SK-N-SH (cell line): ENCODE data around the gene AHCYL1. TPM values are rescaled to one million over a fixed set of nuclear protein-coding genes. Genes with fewer than 3 reads are reported as not detected.

ENCODE experiments used
- CTCF ChIA-PET: fragments of 300-600, 350-600 bp; formaldehyde crosslinking; extraction: SDS; loops from one replicate; lab custom pipeline; 2021; lab: Yijun Ruan, JAX
- POLR2A ChIA-PET: fragments of 350-600 bp; sonication (Branson Sonifier 250); formaldehyde crosslinking; extraction: SDS; loops from one replicate; lab custom pipeline; 2020; ENCODE audit warnings: antibody characterized with exemption, inconsistent platforms; lab: Yijun Ruan, JAX
- DNase-seq: peaks from one replicate; pipeline ENCODE4 v3.0.0; 2012
- H2AFZ ChIP-seq: fragments of 200-600 bp; sonication (generic); 2 replicates; pipeline ENCODE4 v1.8.1; 2016; ENCODE audit warnings: antibody characterized with exemption, mild to moderate bottlenecking, low read depth
- H3F3A ChIP-seq: fragments of 200-600 bp; sonication (generic); replicated peaks from 2 replicates; pipeline ENCODE3; 2016; ENCODE audit warnings: antibody characterized with exemption, mild to moderate bottlenecking; ENCODE audit not compliant: insufficient read depth
- H3K27ac ChIP-seq, 2 experiments: fragments of 200-500 bp in 1 of 2; fragments of 200-600 bp in 1 of 2; sonication (Bioruptor generic) in 1 of 2; sonication (generic), shearing (Covaris generic) in 1 of 2; 2 replicates each; pipeline versions ENCODE4 v1.5.1 to v1.6.1; 2014 to 2016; ENCODE audit warnings: low read depth in 2 of 2, inconsistent platforms in 1 of 2, low read length in 1 of 2, mild to moderate bottlenecking in 1 of 2, mixed read lengths in 1 of 2
- H3K27me3 ChIP-seq: fragments of 200-600 bp; sonication (generic), shearing (Covaris generic); 2 replicates; pipeline ENCODE4 v1.6.1; 2016; ENCODE audit warnings: mixed run types; ENCODE audit not compliant: insufficient read depth
- H3K36me3 ChIP-seq, 2 experiments: fragments of 200-500 bp in 1 of 2; fragments of 200-600 bp in 1 of 2; sonication (Bioruptor generic) in 1 of 2; sonication (generic) in 1 of 2; replicated peaks in 1 of 2; 2 replicates each; pipeline versions ENCODE3 to v1.5.1; 2014 to 2016; ENCODE audit warnings: low read length in 1 of 2, mild to moderate bottlenecking in 1 of 2; ENCODE audit not compliant: insufficient read depth in 2 of 2, control insufficient read depth in 1 of 2
- H3K4me1 ChIP-seq, 2 experiments: fragments of 200-500 bp in 1 of 2; fragments of 200-600 bp in 1 of 2; sonication (Bioruptor generic) in 1 of 2; sonication (generic), shearing (Covaris generic) in 1 of 2; 2 replicates each; pipeline versions ENCODE4 v1.5.1 to v1.6.1; 2014 to 2016; ENCODE audit warnings: low read depth in 1 of 2, low read length in 1 of 2, mixed run types in 1 of 2; ENCODE audit not compliant: insufficient read depth in 2 of 2, control insufficient read depth in 1 of 2
- H3K4me2 ChIP-seq: fragments of 200-600 bp; sonication (generic), shearing (Covaris generic); 2 replicates; pipeline ENCODE4 v1.6.1; 2017; ENCODE audit warnings: mixed run types
- H3K4me3 ChIP-seq, 2 experiments: fragments of 200-500 bp in 1 of 2; fragments of 200-600 bp in 1 of 2; sonication (Bioruptor generic) in 1 of 2; sonication (generic), shearing (Covaris generic) in 1 of 2; 2 replicates each; pipeline versions ENCODE4 v1.5.1 to v1.8.1; 2014 to 2016; ENCODE audit warnings: low read depth in 2 of 2, inconsistent platforms in 1 of 2, low read length in 1 of 2, mild to moderate bottlenecking in 1 of 2, mixed read lengths in 1 of 2, moderate library complexity in 1 of 2
- H3K79me2 ChIP-seq: fragments of 200-600 bp; sonication (generic); 2 replicates; pipeline ENCODE4 v1.8.1; 2017; ENCODE audit warnings: mild to moderate bottlenecking; ENCODE audit not compliant: insufficient read depth
- H3K9ac ChIP-seq: fragments of 200-600 bp; sonication (generic); 2 replicates; pipeline ENCODE4 v1.6.1; 2017; ENCODE audit warnings: mixed run types
- H3K9me2 ChIP-seq: fragments of 200-600 bp; sonication (generic); 2 replicates; pipeline ENCODE4 v1.6.1; 2017; ENCODE audit warnings: mixed run types
- H3K9me3 ChIP-seq: fragments of 200-600 bp; sonication (generic); 2 replicates; pipeline ENCODE4 v1.6.1; 2017; ENCODE audit warnings: mixed run types, mild to moderate bottlenecking, moderate library complexity
- H4K20me1 ChIP-seq: fragments of 200-600 bp; sonication (generic); 2 replicates; pipeline ENCODE4 v1.6.1; 2017; ENCODE audit warnings: mild to moderate bottlenecking, mixed run types; ENCODE audit not compliant: insufficient read depth
- CTCF ChIP-seq: fragments of 200-600 bp; sonication (generic); IDR thresholded peaks from 2 replicates; pipeline ENCODE4 v1.6.1; 2017; ENCODE audit warnings: antibody characterized with exemption, mild to moderate bottlenecking, moderate library complexity
- ELF1 ChIP-seq: IDR thresholded peaks from 2 replicates; pipeline ENCODE4 v1.4.0; 2012
- EZH2phosphoT487 ChIP-seq: fragments of 200-600 bp; sonication (generic); IDR thresholded peaks from 2 replicates; pipeline ENCODE4 v1.6.1; 2017; ENCODE audit warnings: low read depth, mixed run types, mild to moderate bottlenecking, antibody characterized with exemption, moderate library complexity, borderline replicate concordance
- FOSL2 ChIP-seq: IDR thresholded peaks from 2 replicates; pipeline ENCODE4 v1.4.0; 2012; ENCODE audit warnings: low read depth, mild to moderate bottlenecking, moderate library complexity, borderline replicate concordance
- FOXM1 ChIP-seq: IDR thresholded peaks from 2 replicates; pipeline ENCODE4 v1.4.0; 2012; ENCODE audit warnings: low read depth, mild to moderate bottlenecking
- GATA2 ChIP-seq: sonication (generic); formaldehyde crosslinking; IDR thresholded peaks from 2 replicates; pipeline ENCODE4 v1.5.0; 2020; ENCODE audit warnings: mild to moderate bottlenecking, missing genetic modification reagents
- JUND ChIP-seq: IDR thresholded peaks from 2 replicates; pipeline ENCODE4 v1.4.0; 2012
- MEF2A ChIP-seq: IDR thresholded peaks from 2 replicates; pipeline ENCODE4 v1.4.0; 2012; ENCODE audit warnings: low read depth, borderline replicate concordance
- MXI1 ChIP-seq: IDR thresholded peaks from 2 replicates; pipeline ENCODE4 v1.6.1; 2012; ENCODE audit warnings: mild to moderate bottlenecking, low read depth, low read length, improper control_type of control experiment
- NRF1 ChIP-seq: IDR thresholded peaks from 2 replicates; pipeline ENCODE4 v1.6.1; 2012; ENCODE audit warnings: low read depth, mild to moderate bottlenecking, low read length
- POLR2AphosphoS5 ChIP-seq: IDR thresholded peaks from 2 replicates; pipeline ENCODE4 v1.6.1; 2012; ENCODE audit warnings: low read depth, low read length
- RCOR1 ChIP-seq: fragments of 150-350 bp; IDR thresholded peaks from 2 replicates; pipeline ENCODE4 v1.6.1; 2017; ENCODE audit warnings: antibody characterized with exemption, low read length
- RFX5 ChIP-seq: IDR thresholded peaks from 2 replicates; pipeline ENCODE4 v1.6.1; 2012; ENCODE audit warnings: mild to moderate bottlenecking, improper control_type of control experiment, low read length
- RXRA ChIP-seq: IDR thresholded peaks from 2 replicates; pipeline ENCODE4 v1.4.0; 2012; ENCODE audit warnings: low read depth, mild to moderate bottlenecking, borderline replicate concordance
- SMC3 ChIP-seq: IDR thresholded peaks from 2 replicates; pipeline ENCODE4 v1.6.1; 2012; ENCODE audit warnings: low read depth, low read length, improper control_type of control experiment
- TEAD4 ChIP-seq: IDR thresholded peaks from 2 replicates; pipeline ENCODE4 v1.4.0; 2012; ENCODE audit warnings: mild to moderate bottlenecking, borderline replicate concordance; ENCODE audit not compliant: insufficient read depth
- USF1 ChIP-seq: IDR thresholded peaks from 2 replicates; pipeline ENCODE4 v1.4.0; 2012; ENCODE audit warnings: low read depth, borderline replicate concordance
- USF2 ChIP-seq: fragments of 150-350 bp; IDR thresholded peaks from 2 replicates; pipeline ENCODE4 v1.6.1; 2017; ENCODE audit warnings: antibody characterized with exemption, low read length, low read depth, borderline replicate concordance
- WGBS: methylation state at CpG from one replicate; pipeline ENCODE4 v1.1.6; 2017; ENCODE audit warnings: low lambda C conversion rate; 5-methylcytosine and 5-hydroxymethylcytosine counted together
- polyA plus RNA-seq, 3 experiments: library from polyadenylated mRNA; depleted of rRNA; stranded (reverse); fragments of >200 nt; gene quantifications; 2 replicates each; pipeline ENCODE4 v1.2.3, GENCODE V29; 2012

Gene AHCYL1
- polyA plus RNA-seq, 1 of the 3 experiments (the other 2 are of a cell fraction) = 39.7 TPM

GRCh38 chr1:109948285-109948630, 36.3 kb upstream of the AHCYL1 start:
- no peaks in the 10 kb centered on the region for H4K20me1 ChIP-seq
- POLR2A ChIA-PET = no interaction called here
- no peaks in the 10 kb centered on the region for H3K36me3 ChIP-seq
- H3F3A ChIP-seq = peaks cover 4% of the 10 kb centered on the region
- H3K27ac ChIP-seq = no peak overlapping the region
- no peak for TF ChIP-seq USF2
- CTCF ChIA-PET = interaction anchor here (0.8 to 4.6 kb wide), 4 partner anchors 25 to 171 kb away, joined by 3 to 23 read pairs (median 4); partner anchors contain the start of gene AHCYL1
- H3K4me3 ChIP-seq = no peak overlapping the region
- no peaks in the 10 kb centered on the region for H3K9me3 ChIP-seq
- H2AFZ ChIP-seq = no peak overlapping the region
- H3K9me2 ChIP-seq = no peaks in the 10 kb centered on the region
- no peak overlapping the region for H3K4me2 ChIP-seq
- no peaks in the 10 kb centered on the region for H3K4me1 ChIP-seq
- no peaks in the 10 kb centered on the region for H3K27me3 ChIP-seq
- no peak for DNase-seq
- no peaks in the 10 kb centered on the region for H3K79me2 ChIP-seq
- no peak overlapping the region for H3K9ac ChIP-seq

- Histone ChIP-seq H3K4me2 (no peak overlapping the region), H3K27me3 (no peaks in the 10 kb centered on the region), H3K27ac (no peak overlapping the region), H3K9ac (no peak overlapping the region), H3K9me2 (no peaks in the 10 kb centered on the region), H3K36me3 (no peaks in the 10 kb centered on the region), H3K79me2 (no peaks in the 10 kb centered on the region), H3K4me3 (no peak overlapping the region), H3K9me3 (no peaks in the 10 kb centered on the region), H3F3A (peaks cover 4% of the 10 kb centered on the region), H4K20me1 (no peaks in the 10 kb centered on the region), H3K4me1 (peaks cover 0 to 6% of the 10 kb centered on the region in 2 experiments; a peak in 1 of 4 replicates)
- whole genome bisulfite sequencing = 92% methylated on average over 1 of the region's 1 CpG
- no peak for DNase-seq
- POLR2A ChIA-PET = no interaction called here
- CTCF ChIA-PET = interaction anchor here (1.2 kb wide), 1 partner anchor 9 kb away, joined by 3 read pairs; no protein-coding TSS in a partner anchor
- no peak for TF ChIP-seq JUND
- TF ChIP-seq, all 33 proteins: peak for 0
- H2AFZ ChIP-seq = no peak overlapping the region
These were observed 34.5 kb upstream of the AHCYL1 start for GRCh38 chr1:109950038-109950437.

- CTCF ChIA-PET = no interaction called here
These were observed 34.1 kb upstream of the AHCYL1 start for GRCh38 chr1:109950509-109950908.

More at GRCh38 chr1:109950509-109950908, 34.1 kb upstream of the AHCYL1 start:
- no peak overlapping the region; a peak in 1 of 4 replicates for H3K27ac ChIP-seq
- H2AFZ ChIP-seq = no peak overlapping the region
- no peaks in the 10 kb centered on the region for H3K36me3 ChIP-seq
- H3K79me2 ChIP-seq = no peaks in the 10 kb centered on the region
- no peaks in the 10 kb centered on the region for H3K27me3 ChIP-seq
- no peak overlapping the region for H3K4me2 ChIP-seq
- POLR2A ChIA-PET = no interaction called here
- TF ChIP-seq NRF1 = no peak
- TF ChIP-seq EZH2phosphoT487 = no peak
- no peak for TF ChIP-seq CTCF
- TF ChIP-seq GATA2 (CRISPR knock-in tag) = no peak
- TF ChIP-seq POLR2AphosphoS5 = no peak
- TF ChIP-seq FOSL2 = no peak
- TF ChIP-seq MEF2A = no peak
- TF ChIP-seq RCOR1 = no peak
- no peak for TF ChIP-seq MXI1
- TF ChIP-seq USF1 = no peak
- TF ChIP-seq TEAD4 = no peak
- no peak for TF ChIP-seq FOXM1
- no peak for TF ChIP-seq RXRA
- TF ChIP-seq USF2 = no peak
- no peak for TF ChIP-seq ELF1
- no peak for TF ChIP-seq RFX5
- no peak for TF ChIP-seq JUND
- TF ChIP-seq SMC3 = no peak
- no peak overlapping the region for H3K4me3 ChIP-seq
- 93% methylated on average over 2 of the region's 2 CpGs for WGBS
- peaks cover 0 to 6% of the 10 kb centered on the region in 2 experiments; a peak in 1 of 4 replicates for H3K4me1 ChIP-seq
- H3K9ac ChIP-seq = no peak overlapping the region
- H4K20me1 ChIP-seq = no peaks in the 10 kb centered on the region
- no peaks in the 10 kb centered on the region for H3K9me3 ChIP-seq
- no peaks in the 10 kb centered on the region for H3K9me2 ChIP-seq
- H3F3A ChIP-seq = peaks cover 4% of the 10 kb centered on the region
- DNase-seq = no peak
